Hematopoietic multipotent progenitor cell treated with erythropoietin and hydrocortisone succinate and interleukin-3 and kit ligand, for 6 days (in vitro differentiated cells): ENCODE measurements around the gene TMEM238.
"Not testable (repeated sequence)": the region's sequence is repeated elsewhere in the genome, so short reads cannot be mapped to it uniquely, and the experiment has no call there.

Source experiments
- DNase-seq: peaks from one replicate; pipeline ENCODE4 v3.0.0-alpha.2; 2015

TMEM238 gene

GRCh38 chr19:55339105-55339888 is 44.8 kb downstream of the TMEM238 start, which contains the start of gene KMT5C:
Gene KMT5C, plus strand, starts transcription at chr19:55339876. Its CDS starts 2,061 bp downstream, at chr19:55341937.
- peak; percentile 100 for DNase-seq

GRCh38 chr19:55336101-55336500 is 48.0 kb downstream of the TMEM238 start:
- no peak for DNase-seq

- DNase-seq = no peak
These were observed 50.2 kb downstream of the TMEM238 start for GRCh38 chr19:55333870-55334269.

GRCh38 chr19:55329791-55330190 is 54.3 kb downstream of the TMEM238 start:
- not testable (repeated sequence) for DNase-seq
